EL (cell line): ENCODE data around the gene NAGLU.
A peak's percentile ranks its signal among the peaks of the same experiment; 100 is the strongest.
"Not testable (repeated sequence)": the region's sequence is repeated elsewhere in the genome, so short reads cannot be mapped to it uniquely, and the experiment has no call there.

Experiments used
- DNase-seq: peaks from one replicate; pipeline ENCODE4 v3.0.0-alpha.2; 2016

Gene NAGLU

DNA sequence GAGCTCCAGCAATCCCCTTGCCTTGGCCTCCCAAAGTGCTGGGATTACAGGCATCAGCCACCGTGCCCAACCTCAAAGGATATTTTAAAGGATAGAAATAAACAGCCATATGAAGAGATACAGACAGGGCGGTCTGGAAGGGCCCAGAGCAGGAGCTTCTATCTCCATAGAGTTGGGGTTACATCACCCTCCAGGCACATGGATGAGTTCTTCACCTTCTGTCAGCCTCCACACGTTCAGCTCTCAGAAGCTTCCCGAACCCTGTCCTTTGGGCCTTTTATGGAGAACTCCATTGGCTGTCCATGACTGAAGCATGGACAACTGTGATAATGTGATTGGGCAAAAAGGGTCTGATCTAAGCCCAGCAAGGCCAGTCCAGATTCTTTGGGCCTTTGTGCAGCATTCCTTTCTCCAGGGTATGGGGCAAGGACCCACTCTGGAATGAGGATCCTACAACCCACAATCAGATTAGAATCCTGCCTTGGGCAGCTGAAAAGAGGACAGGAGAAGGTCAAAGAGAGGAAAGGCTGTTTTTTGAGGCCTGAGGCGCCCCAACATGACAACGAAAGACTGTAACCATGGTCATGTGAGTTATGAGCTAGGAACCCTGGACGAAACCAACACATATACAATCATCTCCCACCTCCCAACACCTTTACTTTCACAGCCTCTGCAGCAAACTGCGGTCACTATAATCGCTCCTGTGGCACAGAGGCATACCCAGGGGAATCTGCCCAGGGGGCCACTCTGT is 9.9 kb downstream of the NAGLU start:
- DNase-seq: not testable (repeated sequence)

GRCh38 chr17:42547001-42547461 is 11.0 kb downstream of the NAGLU start:
- no peak for DNase-seq

DNA sequence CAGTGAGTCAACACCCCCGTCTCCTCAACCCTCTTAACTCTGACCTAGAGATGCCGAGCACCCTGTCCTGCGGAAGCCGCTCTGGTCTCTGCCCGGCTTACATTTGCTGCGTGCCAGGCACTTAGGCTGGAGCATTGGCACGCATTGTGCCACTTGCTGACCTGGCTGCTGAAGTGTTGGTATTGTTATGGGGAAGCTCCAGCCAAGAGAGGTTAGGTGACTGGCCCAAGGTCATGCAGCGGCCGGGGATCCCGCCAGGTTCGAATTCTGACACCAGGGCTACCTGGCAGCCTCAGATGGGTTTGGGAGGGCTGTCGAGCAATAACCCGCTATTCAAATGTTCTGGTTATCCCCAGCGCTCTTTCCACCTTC is 11.6 kb downstream of the NAGLU start:
- no peak for DNase-seq

DNA sequence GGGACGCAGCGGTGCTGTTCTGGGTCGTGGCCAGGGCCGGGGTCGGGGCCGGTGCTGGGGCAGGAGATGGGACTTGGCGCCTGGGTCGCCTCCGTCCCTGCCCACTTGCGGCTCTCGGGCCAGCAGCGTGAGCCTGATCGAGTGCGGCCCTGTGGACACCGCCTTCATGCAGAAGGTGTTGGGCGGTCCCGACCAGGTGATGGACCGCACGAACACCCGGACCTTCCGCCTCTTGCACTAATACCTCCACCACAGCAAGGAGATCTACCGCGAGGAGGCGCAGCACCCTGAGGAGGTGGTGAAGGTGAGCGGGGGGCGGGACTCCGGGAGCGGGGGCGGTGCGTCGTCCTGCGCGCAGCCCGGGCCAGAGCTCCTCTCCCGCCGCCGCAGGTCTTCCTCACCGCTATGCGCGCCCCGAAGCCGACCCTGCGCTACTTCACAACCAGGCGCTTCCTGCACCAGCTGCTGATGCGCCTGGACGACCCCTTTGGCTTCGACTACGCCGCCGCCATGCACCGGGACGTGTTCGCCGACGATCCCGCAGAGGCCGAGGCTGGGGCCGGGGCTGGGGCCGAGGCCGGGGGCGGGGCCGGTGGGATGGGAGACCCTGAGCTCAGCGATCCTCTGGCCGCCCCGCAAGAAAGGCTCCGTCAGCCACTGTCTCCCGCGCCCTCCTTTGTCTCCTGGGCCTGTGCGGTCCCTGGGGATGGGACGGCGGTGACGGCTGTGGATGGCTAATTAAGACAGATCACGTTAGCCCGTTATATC is 12.2 kb downstream of the NAGLU start:
- DNase-seq: no peak

- DNase-seq: no peak
Observed at GRCh38 chr17:42548993-42549755, 13.1 kb downstream of the NAGLU start.

GRCh38 chr17:42552736-42553135 is 16.7 kb downstream of the NAGLU start, which contains the start of gene HSD17B1:
TSS of gene HSD17B1 (plus strand) at chr17:42552923. CDS start at chr17:42552934, 11 bp downstream.
- not testable (repeated sequence) for DNase-seq

- no peak for DNase-seq
Observed at GRCh38 chr17:42553161-42553818, 17.2 kb downstream of the NAGLU start.

GRCh38 chr17:42553866-42554249 is 17.8 kb downstream of the NAGLU start:
- no peak for DNase-seq

DNA sequence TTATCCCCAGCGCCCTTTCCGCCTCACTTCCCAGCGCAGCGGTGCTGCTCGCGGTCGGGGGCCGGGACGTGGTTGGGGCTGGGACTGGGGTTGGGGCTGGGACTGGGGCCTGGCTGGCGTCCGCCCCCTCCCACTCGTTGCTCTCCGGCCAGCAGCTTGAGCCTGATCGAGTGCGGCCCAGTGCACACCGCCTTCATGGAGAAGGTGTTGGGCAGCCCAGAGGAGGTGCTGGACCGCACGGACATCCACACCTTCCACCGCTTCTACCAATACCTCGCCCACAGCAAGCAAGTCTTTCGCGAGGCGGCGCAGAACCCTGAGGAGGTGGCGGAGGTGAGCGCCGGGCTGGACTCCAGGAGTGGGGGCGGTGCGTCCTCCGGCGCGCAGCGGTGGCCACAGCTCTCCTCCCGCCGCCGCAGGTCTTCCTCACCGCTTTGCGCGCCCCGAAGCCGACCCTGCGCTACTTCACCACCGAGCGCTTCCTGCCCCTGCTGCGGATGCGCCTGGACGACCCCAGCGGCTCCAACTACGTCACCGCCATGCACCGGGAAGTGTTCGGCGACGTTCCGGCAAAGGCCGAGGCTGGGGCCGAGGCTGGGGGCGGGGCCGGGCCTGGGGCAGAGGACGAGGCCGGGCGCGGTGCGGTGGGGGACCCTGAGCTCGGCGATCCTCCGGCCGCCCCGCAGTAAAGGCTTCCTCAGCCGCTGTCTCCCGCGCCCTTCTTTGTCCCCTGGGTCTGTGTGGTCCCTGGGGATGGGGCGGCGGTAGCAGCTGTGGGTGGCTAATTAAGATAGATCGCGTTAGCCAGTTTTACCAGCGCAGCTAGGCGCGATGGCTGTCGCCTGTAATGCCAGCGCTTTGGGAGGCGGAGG is 18.4 kb downstream of the NAGLU start:
- DNase-seq: peak; percentile 87

DNA sequence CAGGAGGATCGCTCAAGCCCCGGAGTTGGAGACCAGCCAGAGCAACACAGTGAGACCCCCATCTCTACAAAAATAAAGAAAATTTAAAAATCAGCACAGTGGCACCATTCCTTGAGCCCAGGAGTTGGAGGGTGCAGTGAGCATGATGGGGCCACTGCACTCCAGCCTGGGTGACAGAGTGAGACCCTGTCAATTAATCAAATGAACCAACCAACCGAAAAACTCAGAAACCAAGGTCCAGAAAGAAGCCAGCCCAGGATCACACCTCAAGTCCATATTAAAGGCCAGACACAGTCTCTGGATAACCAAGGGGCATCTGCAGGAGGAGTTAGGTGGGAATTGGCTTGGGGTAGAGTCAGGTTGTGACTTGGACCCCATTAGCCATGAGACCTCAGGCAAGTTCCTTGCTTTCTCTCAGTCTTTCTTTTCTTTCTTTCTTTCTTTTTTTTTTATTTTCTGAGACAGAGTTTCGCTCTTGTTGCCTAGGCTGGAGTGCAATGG is 19.1 kb downstream of the NAGLU start:
- no peak for DNase-seq

DNA sequence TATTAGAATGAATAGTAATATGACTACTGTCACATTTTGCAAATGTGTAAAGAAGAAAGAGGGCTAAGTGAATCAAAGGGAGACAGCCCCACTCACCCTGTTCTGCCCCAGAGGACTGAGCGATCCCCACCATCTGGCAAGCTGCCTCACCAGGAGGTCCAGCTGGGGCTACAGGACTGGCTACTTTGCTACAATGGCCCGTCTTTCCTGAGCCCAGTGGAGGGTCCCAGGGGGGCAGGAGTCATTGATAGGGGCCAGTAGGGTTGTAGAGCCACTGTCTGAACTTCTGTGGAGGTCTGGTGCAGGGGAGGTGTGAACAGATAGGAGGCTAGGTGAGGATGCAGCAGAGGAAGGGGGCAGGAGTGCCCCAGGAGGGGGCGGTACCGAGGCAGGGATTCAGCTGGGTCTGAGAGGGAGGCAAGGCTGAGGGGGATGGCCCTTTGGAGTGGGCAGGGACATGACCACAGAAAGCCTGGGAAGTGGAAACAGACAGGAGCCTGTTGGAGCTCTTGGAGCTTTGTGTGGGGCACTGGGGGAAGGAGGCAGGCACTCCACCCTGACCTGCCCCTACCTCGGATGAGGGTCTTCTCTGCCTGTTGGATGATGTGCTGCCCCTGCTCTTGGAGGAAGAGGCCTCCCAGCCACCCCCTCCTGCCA is 20.0 kb downstream of the NAGLU start:
- DNase-seq: peak; percentile 45

- DNase-seq: no peak
Observed at GRCh38 chr17:42559075-42559474, 23.0 kb downstream of the NAGLU start.

DNA sequence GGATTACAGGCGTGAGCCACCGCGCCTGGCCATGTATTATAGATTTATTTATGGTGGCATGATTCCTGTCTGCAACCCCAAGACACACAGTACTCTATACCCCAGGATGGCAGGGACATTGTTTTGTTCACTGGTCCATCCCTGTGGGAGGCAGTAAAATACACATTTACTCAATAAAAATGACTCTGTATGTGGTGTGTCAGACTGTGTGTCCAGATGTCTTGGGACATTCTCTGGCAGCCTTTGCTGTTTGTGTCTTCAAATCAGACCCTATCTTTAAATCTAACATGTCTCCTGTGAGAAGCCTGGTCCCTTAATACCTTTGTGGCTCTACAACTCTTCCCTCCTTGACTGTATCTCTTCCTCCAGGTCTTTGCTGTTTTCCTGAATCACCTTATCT is 24.2 kb downstream of the NAGLU start:
- DNase-seq: no peak

- DNase-seq: peak; percentile 98
Observed at GRCh38 chr17:42561897-42562387, 25.9 kb downstream of the NAGLU start, which contains the start of gene COASY. TSS of gene COASY (plus strand) at chr17:42562148. CDS start at chr17:42562623, 475 bp downstream.

DNA sequence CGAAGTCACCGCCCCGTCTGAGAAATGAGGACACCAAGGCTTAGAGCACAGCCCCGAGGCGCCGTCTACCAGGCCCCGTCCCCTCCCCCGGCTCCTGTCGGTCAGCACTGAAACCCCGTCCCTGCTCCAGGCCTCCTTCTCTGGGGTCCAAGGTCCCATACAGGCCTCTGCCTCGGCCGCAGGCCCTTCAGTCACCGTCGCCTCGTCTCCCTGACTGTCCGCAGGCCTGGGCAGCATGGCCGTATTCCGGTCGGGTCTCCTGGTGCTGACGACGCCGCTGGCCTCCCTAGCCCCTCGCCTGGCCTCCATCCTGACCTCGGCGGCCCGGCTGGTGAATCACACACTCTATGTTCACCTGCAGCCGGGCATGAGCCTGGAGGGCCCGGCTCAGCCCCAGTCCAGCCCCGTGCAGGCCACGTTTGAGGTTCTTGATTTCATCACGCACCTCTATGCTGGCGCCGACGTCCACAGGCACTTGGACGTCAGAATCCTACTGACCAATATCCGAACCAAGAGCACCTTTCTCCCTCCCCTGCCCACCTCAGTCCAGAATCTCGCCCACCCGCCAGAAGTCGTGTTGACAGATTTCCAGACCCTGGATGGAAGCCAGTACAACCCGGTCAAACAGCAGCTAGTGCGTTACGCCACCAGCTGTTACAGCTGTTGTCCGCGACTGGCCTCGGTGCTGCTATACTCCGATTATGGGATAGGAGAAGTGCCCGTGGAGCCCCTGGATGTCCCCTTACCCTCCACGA is 26.5 kb downstream of the NAGLU start:
- no peak for DNase-seq

GRCh38 chr17:42563143-42563509 is 27.1 kb downstream of the NAGLU start:
- no peak for DNase-seq

- DNase-seq: peak; percentile 38
Observed at GRCh38 chr17:42563543-42563942, 27.5 kb downstream of the NAGLU start.

DNA sequence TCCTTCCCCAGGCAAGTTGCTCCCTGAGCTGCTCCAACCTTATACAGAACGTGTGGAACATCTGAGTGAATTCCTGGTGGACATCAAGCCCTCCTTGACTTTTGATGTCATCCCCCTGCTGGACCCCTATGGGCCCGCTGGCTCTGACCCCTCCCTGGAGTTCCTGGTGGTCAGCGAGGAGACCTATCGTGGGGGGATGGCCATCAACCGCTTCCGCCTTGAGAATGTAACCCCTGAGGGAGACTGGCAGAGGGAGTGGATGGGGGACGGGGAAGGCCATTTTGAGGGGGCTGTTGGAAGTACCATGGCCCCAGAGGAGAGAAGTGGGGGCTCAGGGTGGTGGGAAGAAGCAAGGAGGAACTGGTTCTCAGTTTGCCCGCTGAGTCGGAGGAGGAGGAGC is 27.9 kb downstream of the NAGLU start:
- DNase-seq: no peak

- DNase-seq: no peak
Observed at GRCh38 chr17:42564815-42565522, 28.9 kb downstream of the NAGLU start.
